ENCODE data around the gene CNTF. TPM values are rescaled to one million over a fixed set of nuclear protein-coding genes. Genes with fewer than 3 reads are reported as not detected.

Gene CNTF
- total RNA-seq, 1 donor from 2014 or later, result 1.2 TPM

DNA sequence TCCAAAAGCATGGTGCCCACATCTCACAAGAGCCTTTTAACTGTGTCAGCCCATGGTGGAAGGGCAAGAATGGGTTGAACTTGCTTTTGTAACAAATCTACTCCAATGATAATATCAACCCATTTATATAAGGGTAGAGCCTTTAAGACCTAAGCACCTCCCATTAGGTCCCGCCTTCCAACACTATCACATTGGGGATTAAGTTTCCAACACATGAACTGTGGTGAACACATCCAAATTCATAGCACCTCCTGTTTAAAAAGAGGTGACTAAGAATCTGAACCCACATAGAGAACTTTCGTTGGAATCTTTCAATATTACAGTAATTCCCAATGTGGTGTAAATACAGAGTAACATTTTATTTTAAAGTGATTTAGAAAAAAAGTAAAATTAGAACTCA lies 9.2 kb upstream of the CNTF start:
- DNase-seq, result no peak
- Histone ChIP-seq H3K4me3 (no peak overlapping the region), H3K27ac (no peak overlapping the region), H3K27me3 (no peaks in the 10 kb centered on the region), H3K9me3 (no peaks in the 10 kb centered on the region), H3K4me1 (no peaks in the 10 kb centered on the region), H3K36me3 (peaks cover 84% of the 10 kb centered on the region)
- intact Hi-C loops (cut with DNase I), result no loop called here
- TF ChIP-seq, protein P1, sequence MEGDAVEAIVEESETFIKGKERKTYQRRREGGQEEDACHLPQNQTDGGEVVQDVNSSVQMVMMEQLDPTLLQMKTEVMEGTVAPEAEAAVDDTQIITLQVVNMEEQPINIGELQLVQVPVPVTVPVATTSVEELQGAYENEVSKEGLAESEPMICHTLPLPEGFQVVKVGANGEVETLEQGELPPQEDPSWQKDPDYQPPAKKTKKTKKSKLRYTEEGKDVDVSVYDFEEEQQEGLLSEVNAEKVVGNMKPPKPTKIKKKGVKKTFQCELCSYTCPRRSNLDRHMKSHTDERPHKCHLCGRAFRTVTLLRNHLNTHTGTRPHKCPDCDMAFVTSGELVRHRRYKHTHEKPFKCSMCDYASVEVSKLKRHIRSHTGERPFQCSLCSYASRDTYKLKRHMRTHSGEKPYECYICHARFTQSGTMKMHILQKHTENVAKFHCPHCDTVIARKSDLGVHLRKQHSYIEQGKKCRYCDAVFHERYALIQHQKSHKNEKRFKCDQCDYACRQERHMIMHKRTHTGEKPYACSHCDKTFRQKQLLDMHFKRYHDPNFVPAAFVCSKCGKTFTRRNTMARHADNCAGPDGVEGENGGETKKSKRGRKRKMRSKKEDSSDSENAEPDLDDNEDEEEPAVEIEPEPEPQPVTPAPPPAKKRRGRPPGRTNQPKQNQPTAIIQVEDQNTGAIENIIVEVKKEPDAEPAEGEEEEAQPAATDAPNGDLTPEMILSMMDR (IDR thresholded peaks at IDR 0.05), result no peak
- ATAC-seq, result no peak

DNA sequence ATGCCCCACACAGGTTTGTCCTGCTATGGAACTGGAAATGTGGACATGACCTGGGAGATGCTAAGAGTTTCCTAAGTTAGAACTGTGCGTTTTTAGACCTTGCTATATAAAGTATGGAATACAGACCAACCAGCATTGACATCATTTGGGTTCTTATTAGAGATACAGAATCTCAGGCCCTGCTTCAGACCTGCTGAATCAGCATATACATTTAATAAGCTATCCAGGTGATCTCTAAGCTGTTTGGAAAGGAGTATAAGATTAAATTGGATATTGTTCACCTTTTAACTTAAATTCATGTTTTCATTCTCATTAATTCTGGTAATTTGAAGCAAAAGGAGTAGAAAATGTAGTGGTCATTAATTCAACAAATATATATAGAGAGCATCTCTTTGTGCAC lies 6.9 kb upstream of the CNTF start:
- Histone ChIP-seq H3K9me3 (no peaks in the 10 kb centered on the region), H3K36me3 (peaks cover 98% of the 10 kb centered on the region), H3K27ac (no peak overlapping the region), H3K27me3 (no peaks in the 10 kb centered on the region), H3K4me1 (no peaks in the 10 kb centered on the region), H3K4me3 (no peak overlapping the region)
- ATAC-seq (no peak), DNase-seq (no peak)
- TF ChIP-seq, protein P1 (IDR thresholded peaks at IDR 0.05), result no peak
- intact Hi-C loops (cut with DNase I), result no loop called here

DNA sequence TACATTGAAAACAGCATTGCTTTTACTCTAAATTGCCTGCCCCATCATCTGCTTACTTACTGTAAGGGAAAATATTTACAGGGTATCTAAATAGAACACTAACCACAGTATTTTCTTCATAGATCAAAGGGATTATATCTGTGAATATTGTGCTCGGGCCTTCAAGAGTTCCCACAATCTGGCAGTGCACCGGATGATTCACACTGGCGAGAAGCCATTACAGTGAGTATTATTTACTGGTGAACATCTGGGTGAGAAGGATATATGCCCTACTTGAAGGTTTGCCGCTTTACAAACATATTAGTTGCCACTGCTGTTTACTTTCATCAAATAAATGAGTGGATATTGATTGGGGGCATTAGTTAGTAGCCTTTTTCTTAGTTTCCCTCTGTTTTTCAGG lies 5.9 kb upstream of the CNTF start:
- Histone ChIP-seq H3K4me3 (no peak overlapping the region), H3K4me1 (no peaks in the 10 kb centered on the region), H3K9me3 (no peaks in the 10 kb centered on the region), H3K27me3 (no peaks in the 10 kb centered on the region), H3K36me3 (peaks cover 98% of the 10 kb centered on the region), H3K27ac (no peak overlapping the region)
- intact Hi-C loops (cut with DNase I), result no loop called here
- DNase-seq (no peak), ATAC-seq (no peak)
- TF ChIP-seq, protein P1 (IDR thresholded peaks at IDR 0.05), result no peak

DNA sequence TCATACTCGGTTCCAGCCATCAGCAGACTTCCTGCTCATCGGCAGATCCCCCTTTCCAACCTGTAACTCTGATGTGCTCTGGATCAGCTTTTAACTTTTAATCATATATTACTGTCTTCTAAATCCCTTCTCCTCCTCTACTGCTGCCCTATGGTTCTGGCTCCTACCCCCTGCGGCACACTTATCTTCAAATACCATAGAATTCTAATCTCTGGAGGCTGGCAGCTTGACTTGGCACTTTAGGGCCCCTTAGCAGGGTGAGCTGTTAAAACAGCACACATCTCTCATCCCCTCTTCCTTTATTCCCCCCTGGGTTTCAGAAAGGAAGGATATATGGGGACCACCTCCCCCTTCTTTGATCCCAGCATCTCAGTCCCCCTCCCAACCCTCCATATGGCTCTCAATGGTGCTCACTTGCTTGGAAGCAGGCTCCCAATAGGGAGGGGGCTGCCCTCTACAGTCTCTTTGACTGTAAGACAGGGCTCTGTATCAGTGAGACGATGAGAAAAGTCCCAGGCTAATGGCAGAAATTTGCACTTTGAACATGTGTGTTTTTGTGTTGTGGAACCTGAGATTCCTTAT lies 4.4 kb upstream of the CNTF start:
- H3K4me3 ChIP-seq, result no peak overlapping the region

DNA sequence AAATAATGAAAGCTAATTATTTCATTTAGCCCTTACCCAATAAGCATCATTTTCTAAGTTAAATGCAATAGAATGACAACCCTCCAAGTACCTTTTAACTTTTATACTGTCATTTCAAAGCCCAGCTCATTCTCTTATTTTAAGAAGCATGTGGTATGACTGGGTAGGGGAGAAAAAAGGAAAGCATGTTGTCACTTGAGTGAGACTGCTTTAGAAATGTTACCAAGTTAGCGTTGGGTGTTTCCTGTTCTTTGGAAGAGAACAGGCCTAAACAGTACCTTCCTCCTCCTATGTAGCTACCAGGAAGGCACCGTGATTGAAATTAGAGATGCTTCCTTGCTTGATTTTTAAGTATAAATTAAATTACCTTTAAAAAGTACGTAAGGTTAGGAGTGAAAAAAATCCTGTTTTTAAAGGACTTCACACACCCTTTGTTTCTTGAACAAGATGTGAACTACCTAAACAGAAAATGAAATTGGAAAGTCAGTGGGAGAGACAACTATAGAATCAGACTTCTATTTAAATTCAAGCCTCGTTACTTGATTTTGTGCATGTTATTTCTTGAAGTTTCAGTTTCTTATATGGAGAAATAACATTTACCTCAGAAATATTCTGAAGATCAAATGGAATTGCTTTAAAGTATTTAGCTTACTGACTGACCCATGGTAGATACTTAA lies 741 bp upstream of the CNTF start:
- no peaks in the 10 kb centered on the region for H3K27me3 ChIP-seq
- H3K36me3 ChIP-seq, result peaks cover 83% of the 10 kb centered on the region
- intact Hi-C loops (cut with DNase I), result no loop called here
- no peak for DNase-seq
- no peaks in the 10 kb centered on the region for H3K4me1 ChIP-seq
- H3K9me3 ChIP-seq, result no peaks in the 10 kb centered on the region
- TF ChIP-seq, protein P1 (IDR thresholded peaks at IDR 0.05), result no peak
- H3K27ac ChIP-seq, result no peak overlapping the region
- ATAC-seq, result no peak
- no peak overlapping the region for H3K4me3 ChIP-seq

More for the DNA sequence above, 4.4 kb upstream of the CNTF start:
- TF ChIP-seq, protein P1 (IDR thresholded peaks at IDR 0.05), result no peak
- Histone ChIP-seq H3K4me1 (no peaks in the 10 kb centered on the region), H3K36me3 (peaks cover 96% of the 10 kb centered on the region), H3K27ac (no peak overlapping the region), H3K27me3 (no peaks in the 10 kb centered on the region), H3K9me3 (no peaks in the 10 kb centered on the region)
- ATAC-seq, result no peak
- intact Hi-C loops (cut with DNase I), result no loop called here
- no peak for DNase-seq

Measured in upper lobe of right lung (tissue), 1 donor.